Tibial artery (tissue), 4 donors: ENCODE results near the gene EIF2S2.

Experiments
- DNase-seq, 2 donors: peaks; one replicate each; pipeline ENCODE4 v3.0.0-alpha.2; 2019
- H3K27ac ChIP-seq, 2 donors: fragments of 200-600 bp; sonication (generic) in 1 of 2; 1 replicate in 1 of 2; 2 replicates in 1 of 2; pipeline ENCODE4 v1.5.1; 2018 to 2019; ENCODE audit warnings: mild to moderate bottlenecking in 1 of 2
- H3K27me3 ChIP-seq, 2 donors: fragments of 200-600 bp; sonication (generic) in 1 of 2; one replicate each; pipeline versions ENCODE4 v1.5.1 to v1.6.0; 2016 to 2019
- H3K36me3 ChIP-seq, 3 donors: fragments of 200-600 bp; sonication (generic) in 2 of 3; one replicate each; pipeline ENCODE4 v1.5.1; 2016 to 2019; ENCODE audit warnings: mild to moderate bottlenecking in 2 of 3
- H3K4me1 ChIP-seq, 4 donors: fragments of 200-600 bp; sonication (generic) in 2 of 4; 1 replicate in 3 of 4; 2 replicates in 1 of 4; pipeline ENCODE4 v1.5.1; 2016 to 2019
- H3K4me3 ChIP-seq, 2 donors: fragments of 200-600 bp; sonication (generic) in 1 of 2; 1 replicate in 1 of 2; 2 replicates in 1 of 2; pipeline ENCODE4 v1.5.1; 2018 to 2019; ENCODE audit warnings: mild to moderate bottlenecking in 2 of 2
- H3K9me3 ChIP-seq, 3 donors: fragments of 200-600 bp; sonication (generic) in 1 of 3; one replicate each; pipeline ENCODE4 v1.5.1; 2016 to 2019
- CTCF ChIP-seq, 2 experiments: fragments of 200-600 bp in 1 of 2; fragments of 450-650 bp in 1 of 2; IDR thresholded peaks; one replicate each; pipeline ENCODE4 v1.5.1; 2017 to 2019; ENCODE audit warnings: antibody characterized with exemption in 2 of 2, mild to moderate bottlenecking in 1 of 2, moderate library complexity in 1 of 2
- intact Hi-C: fragments of 100-400 bp; cut with DNase I; formaldehyde crosslinking; loops from one replicate; pipeline ENCODE4 v1.15.0; 2023; ENCODE audit warnings: low total_unique reads

Gene EIF2S2

DNA sequence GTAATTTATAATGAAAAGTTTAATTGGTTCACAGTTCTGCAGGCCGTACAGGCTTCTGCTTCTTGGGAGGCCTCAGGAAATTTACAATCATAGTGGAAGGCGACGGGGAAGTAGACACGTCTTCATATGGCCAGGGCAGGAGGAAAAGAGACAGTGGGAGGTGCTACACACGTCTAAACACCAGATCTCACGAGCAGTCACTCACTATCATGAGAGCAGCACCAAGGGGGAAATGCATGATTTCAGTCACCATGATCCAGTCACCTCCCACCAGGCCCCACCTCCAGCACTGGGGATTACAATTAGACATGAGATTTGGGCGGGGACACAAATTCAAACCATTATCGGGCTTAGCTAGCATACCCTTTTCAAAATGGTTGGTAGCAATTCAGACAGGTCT, 41.2 kb downstream of the EIF2S2 start:
- TF ChIP-seq CTCF (IDR thresholded peaks at IDR 0.05), result no peak
- Histone ChIP-seq H3K27me3 (no peaks in the 10 kb centered on the region), H3K4me1 (peaks cover 0 to 26% (median 15%) of the 10 kb centered on the region in 4 donors), H3K9me3 (no peaks in the 10 kb centered on the region), H3K36me3 (peaks cover 13 to 26% (median 22%) of the 10 kb centered on the region in 3 donors), H3K4me3 (no peak overlapping the region), H3K27ac (no peak overlapping the region)
- DNase-seq, result no peak
- intact Hi-C loops, result loop anchor here (5.0 kb wide), 1 partner anchor 139 kb away; no protein-coding TSS in a partner anchor

DNA sequence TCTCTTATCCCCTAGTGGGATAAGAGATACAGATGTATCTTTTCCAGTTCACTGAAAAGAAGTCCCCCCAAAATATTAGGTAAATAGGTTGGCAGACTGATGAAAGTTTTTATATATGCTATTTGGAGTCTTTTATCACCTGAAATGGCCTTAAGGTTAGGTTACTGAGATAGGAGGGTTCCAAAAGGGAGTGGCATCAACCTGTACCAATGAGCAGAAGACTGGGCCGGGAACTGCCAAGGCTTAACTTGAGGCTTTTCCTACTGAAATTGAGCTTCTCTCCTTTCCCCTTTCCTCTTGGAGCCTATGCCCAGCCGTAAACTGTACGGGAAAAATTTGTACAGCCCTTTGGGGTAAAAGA, 42.0 kb downstream of the EIF2S2 start:
- TF ChIP-seq CTCF (IDR thresholded peaks at IDR 0.05), result peak in 1 of 2 experiments; percentile 2
- H3K36me3 ChIP-seq, result peaks cover 8 to 21% (median 16%) of the 10 kb centered on the region in 3 donors
- no peaks in the 10 kb centered on the region for H3K9me3 ChIP-seq
- peaks cover 0 to 34% (median 21%) of the 10 kb centered on the region in 4 donors for H3K4me1 ChIP-seq
- no peak overlapping the region for H3K4me3 ChIP-seq
- intact Hi-C loops, result loop anchor here (5.0 kb wide), 1 partner anchor 138 kb away; no protein-coding TSS in a partner anchor
- H3K27ac ChIP-seq, result no peak overlapping the region
- DNase-seq, result no peak
- H3K27me3 ChIP-seq, result no peaks in the 10 kb centered on the region

GRCh38 chr20:34069341-34070078, 42.5 kb downstream of the EIF2S2 start:
- intact Hi-C loops, result loop anchor here (5.0 kb wide), 3 partner anchors 58 to 207 kb away; no protein-coding TSS in a partner anchor
- DNase-seq, result peak; percentile 78 to 80
- peak overlapping the region in 1 of 2 donors; percentile 14 for H3K27ac ChIP-seq

GRCh38 chr20:34068001-34068400, 44.0 kb downstream of the EIF2S2 start:
- intact Hi-C loops, result loop anchor here (5.0 kb wide), 2 partner anchors 59 to 206 kb away; no protein-coding TSS in a partner anchor
- TF ChIP-seq CTCF (IDR thresholded peaks at IDR 0.05), result no peak
- Histone ChIP-seq H3K27ac (no peak overlapping the region), H3K27me3 (no peaks in the 10 kb centered on the region), H3K9me3 (no peaks in the 10 kb centered on the region), H3K36me3 (peaks cover 0 to 5% (median 0%) of the 10 kb centered on the region in 3 donors), H3K4me3 (no peak overlapping the region), H3K4me1 (peaks cover 0 to 45% (median 22%) of the 10 kb centered on the region in 4 donors)
- DNase-seq, result no peak

More at GRCh38 chr20:34069341-34070078, 42.5 kb downstream of the EIF2S2 start:
- H3K36me3 ChIP-seq, result peaks cover 8 to 16% (median 12%) of the 10 kb centered on the region in 3 donors
- H3K27me3 ChIP-seq, result no peaks in the 10 kb centered on the region
- TF ChIP-seq CTCF (IDR thresholded peaks at IDR 0.05), result peak; percentile 77 to 91
- peaks cover 0 to 40% (median 22%) of the 10 kb centered on the region in 4 donors for H3K4me1 ChIP-seq
- no peak overlapping the region for H3K4me3 ChIP-seq
- H3K9me3 ChIP-seq, result no peaks in the 10 kb centered on the region

DNA sequence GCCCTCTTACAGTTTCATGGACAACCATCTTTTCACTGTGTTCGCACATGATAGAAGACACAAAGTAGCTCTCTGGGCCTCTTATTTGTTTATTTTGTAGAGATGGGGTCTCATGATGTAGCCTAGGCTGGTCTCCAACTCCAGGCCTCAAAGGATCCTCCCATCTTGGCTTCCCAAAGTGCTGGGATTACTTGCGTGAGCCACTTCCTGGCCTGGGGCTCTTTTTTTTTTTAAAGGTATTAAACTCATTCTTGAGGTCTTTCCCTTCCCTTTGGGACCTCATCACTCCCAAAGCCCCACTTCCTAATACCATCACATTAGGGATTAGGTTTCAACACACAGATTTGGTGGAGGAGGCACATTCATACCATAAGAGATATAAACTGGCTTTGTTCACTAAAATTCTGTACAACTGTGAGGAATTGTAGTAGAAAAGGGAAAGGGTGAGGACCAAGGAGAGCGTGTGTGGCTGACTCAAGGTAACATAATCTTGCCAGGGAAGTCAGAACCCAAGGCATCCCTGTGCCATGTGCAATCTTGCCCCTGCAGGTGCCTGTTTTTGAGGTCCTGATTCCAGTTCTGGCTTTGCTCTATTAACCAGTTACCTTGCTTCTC, 45.5 kb downstream of the EIF2S2 start:
- intact Hi-C loops, result loop anchor here (5.0 kb wide), 2 partner anchors 61 to 204 kb away; no protein-coding TSS in a partner anchor
- no peak for TF ChIP-seq CTCF (IDR thresholded peaks at IDR 0.05)
- no peak overlapping the region for H3K4me3 ChIP-seq
- no peaks in the 10 kb centered on the region for H3K36me3 ChIP-seq
- H3K27ac ChIP-seq, result no peak overlapping the region
- H3K27me3 ChIP-seq, result no peaks in the 10 kb centered on the region
- peaks cover 0 to 57% (median 22%) of the 10 kb centered on the region in 4 donors for H3K4me1 ChIP-seq
- no peaks in the 10 kb centered on the region for H3K9me3 ChIP-seq
- no peak for DNase-seq
